IMR-90 (cell line): ENCODE results near the gene C11orf98. TPM values are rescaled to one million over a fixed set of nuclear protein-coding genes. Genes with fewer than 3 reads are reported as not detected.

Experiments
- ATAC-seq: fragments of 200-7000 bp; cut with Tn5 transposase; 2 replicates; pipeline ENCODE4 v1.9.1; 2020; ENCODE audit warnings: low read depth, mild to moderate bottlenecking, moderate library complexity
- BruUV-seq: library from RNA; stranded (reverse); fragments of 400-500 nt; replicated peaks from 2 replicates; lab custom pipeline; 2021; lab: Mats Ljungman, UMichigan
- CTCF ChIA-PET: fragments of 300-600 bp; formaldehyde crosslinking; extraction: SDS; loops from one replicate; lab custom pipeline; 2021; ENCODE audit warnings: antibody characterized with exemption; lab: Yijun Ruan, JAX
- POLR2A ChIA-PET: fragments of 300-600 bp; sonication (Branson Sonifier 250); formaldehyde crosslinking; loops from one replicate; lab custom pipeline; 2022; ENCODE audit warnings: antibody characterized with exemption; ENCODE audit not compliant: unreplicated experiment; lab: Charles Lee
- DNase-seq: peaks from one replicate; pipeline ENCODE4 v3.0.0; 2013
- H2AFZ ChIP-seq: replicated peaks from 2 replicates; pipeline ENCODE3; 2013; ENCODE audit warnings: low read length, mild to moderate bottlenecking; ENCODE audit not compliant: poor library complexity
- H2AK5ac ChIP-seq: 2 replicates; pipeline ENCODE4 v1.6.1; 2013; ENCODE audit warnings: low read depth, low read length, inconsistent platforms
- H2AK9ac ChIP-seq: replicated peaks from 2 replicates; pipeline ENCODE3; 2013; ENCODE audit warnings: mild to moderate bottlenecking, low read depth, low read length, moderate library complexity; ENCODE audit not compliant: poor library complexity
- H2BK120ac ChIP-seq: 2 replicates; pipeline ENCODE4 v1.6.1; 2013; ENCODE audit warnings: low read depth, low read length, inconsistent platforms
- H2BK15ac ChIP-seq: 3 replicates; pipeline ENCODE4 v1.6.1; 2013; ENCODE audit warnings: low read depth, low read length, inconsistent platforms
- H2BK20ac ChIP-seq: 2 replicates; pipeline ENCODE4 v1.6.1; 2013; ENCODE audit warnings: low read depth, mild to moderate bottlenecking, inconsistent platforms, low read length, moderate library complexity
- H2BK5ac ChIP-seq: 2 replicates; pipeline ENCODE4 v1.6.1; 2013; ENCODE audit warnings: mild to moderate bottlenecking, low read depth, low read length, inconsistent platforms; ENCODE audit not compliant: poor library complexity, severe bottlenecking
- H3K14ac ChIP-seq: replicated peaks from 2 replicates; pipeline ENCODE4 v1.6.1; 2013; ENCODE audit warnings: low read depth, low read length, inconsistent platforms
- H3K18ac ChIP-seq: 2 replicates; pipeline ENCODE4 v1.6.1; 2013; ENCODE audit warnings: low read depth, low read length, control low read depth
- H3K23ac ChIP-seq: 2 replicates; pipeline ENCODE4 v1.6.1; 2013; ENCODE audit warnings: low read depth, low read length, inconsistent platforms
- H3K27ac ChIP-seq: 2 replicates; pipeline ENCODE4 v1.5.1; 2013; ENCODE audit warnings: mild to moderate bottlenecking, control low read depth, low read length; ENCODE audit not compliant: insufficient read depth
- H3K27me3 ChIP-seq: 2 replicates; pipeline ENCODE4 v1.6.1; 2013; ENCODE audit warnings: low read length; ENCODE audit not compliant: control insufficient read depth, insufficient read depth
- H3K36me3 ChIP-seq: 2 replicates; pipeline ENCODE4 v1.6.1; 2013; ENCODE audit warnings: low read length, mixed read lengths; ENCODE audit not compliant: control insufficient read depth, insufficient read depth
- H3K4ac ChIP-seq: 2 replicates; pipeline ENCODE4 v1.6.1; 2013; ENCODE audit warnings: low read depth, low read length, inconsistent platforms
- H3K4me1 ChIP-seq: 2 replicates; pipeline ENCODE4 v1.6.1; 2013; ENCODE audit warnings: low read length, mixed read lengths; ENCODE audit not compliant: control insufficient read depth, insufficient read depth
- H3K4me2 ChIP-seq: 2 replicates; pipeline ENCODE4 v1.6.1; 2013; ENCODE audit warnings: low read depth, mild to moderate bottlenecking, control low read depth, low read length, moderate library complexity
- H3K4me3 ChIP-seq: 2 replicates; pipeline ENCODE4 v1.5.1; 2013; ENCODE audit warnings: low read depth, mild to moderate bottlenecking, control low read depth, low read length, moderate library complexity; ENCODE audit not compliant: insufficient read depth
- H3K56ac ChIP-seq: 2 replicates; pipeline ENCODE4 v1.6.1; 2013; ENCODE audit warnings: low read length, inconsistent platforms; ENCODE audit not compliant: insufficient read depth; ENCODE audit errors: extremely low read depth
- H3K79me1 ChIP-seq, 2 experiments: 2 replicates each; pipeline ENCODE4 v1.6.1; 2013; ENCODE audit warnings: low read length in 2 of 2, inconsistent platforms in 1 of 2, low read depth in 1 of 2
- H3K9ac ChIP-seq: 2 replicates; pipeline ENCODE4 v1.6.1; 2013; ENCODE audit warnings: low read depth, low read length, control low read depth
- H3K9me1 ChIP-seq: 2 replicates; pipeline ENCODE4 v1.6.1; 2013; ENCODE audit warnings: low read length, inconsistent platforms; ENCODE audit not compliant: insufficient read depth
- H3K9me3 ChIP-seq: 2 replicates; pipeline ENCODE4 v1.6.1; 2013; ENCODE audit warnings: low read length; ENCODE audit not compliant: control insufficient read depth, insufficient read depth
- H4K20me1 ChIP-seq: 2 replicates; pipeline ENCODE4 v1.6.1; 2013; ENCODE audit warnings: low read length, inconsistent platforms; ENCODE audit not compliant: insufficient read depth
- H4K5ac ChIP-seq: 2 replicates; pipeline ENCODE4 v1.6.1; 2013; ENCODE audit warnings: mild to moderate bottlenecking, low read depth, low read length, control low read depth
- H4K8ac ChIP-seq, 2 experiments: 2 replicates each; pipeline ENCODE4 v1.6.1; 2013; ENCODE audit warnings: low read depth in 2 of 2, low read length in 2 of 2, control low read depth in 1 of 2, inconsistent platforms in 1 of 2
- H4K91ac ChIP-seq: 2 replicates; pipeline ENCODE4 v1.6.1; 2013; ENCODE audit warnings: low read depth, low read length, inconsistent platforms; ENCODE audit not compliant: insufficient read depth
- BHLHE40 ChIP-seq: fragments of 150-350 bp; IDR thresholded peaks from 2 replicates; pipeline ENCODE4 v1.6.1; 2016; ENCODE audit warnings: mild to moderate bottlenecking, low read depth, low read length
- CHD1 ChIP-seq: IDR thresholded peaks from 2 replicates; pipeline ENCODE4 v1.6.1; 2012; ENCODE audit warnings: low read depth, low read length, improper control_type of control experiment
- MAFK ChIP-seq: IDR thresholded peaks from 2 replicates; pipeline ENCODE4 v1.6.1; 2012; ENCODE audit warnings: low read depth, low read length, improper control_type of control experiment
- MXI1 ChIP-seq: IDR thresholded peaks from 2 replicates; pipeline ENCODE4 v1.6.1; 2012; ENCODE audit warnings: low read depth, mild to moderate bottlenecking, low read length, moderate library complexity, borderline replicate concordance
- WGBS, 2 experiments: methylation state at CpG; one replicate each; pipeline versions ENCODE4 v1.1.5 to v1.1.7; 2013; ENCODE audit warnings: missing lambda C conversion rate in 2 of 2; ENCODE audit not compliant: insufficient read length in 1 of 2; ENCODE audit errors: extremely low coverage in 2 of 2; 5-methylcytosine and 5-hydroxymethylcytosine counted together
- dilution Hi-C: fragments of 300-500 bp; cut with HindIII; formaldehyde crosslinking; loops from one replicate; pipeline ENCODE4 v1.14.3; 2018; ENCODE audit warnings: low sequenced_read_pairs; ENCODE audit not compliant: unreplicated experiment
- in situ Hi-C: fragments of 300-500 bp; cut with MboI; formaldehyde crosslinking; loops from 3 replicates; pipeline ENCODE4 v1.14.3; 2019; ENCODE audit warnings: low sequenced_read_pairs, inconsistent platforms, mixed read lengths
- intact Hi-C: fragments of 100-400 bp; cut with micrococcal nuclease; formaldehyde crosslinking; loops from 2 replicates; pipeline ENCODE4 v1.10.0; 2022
- polyA plus RNA-seq, 3 experiments: library from polyadenylated mRNA; depleted of rRNA; stranded (reverse); fragments of >200 nt; gene quantifications; 2 replicates each; pipeline ENCODE4 v1.2.3, GENCODE V29; 2012; ENCODE audit warnings: low replicate concordance in 1 of 3
- total RNA-seq: library from RNA; depleted of rRNA; stranded (reverse); fragments of >200 nt; gene quantifications from 2 replicates; pipeline ENCODE4 v1.2.3, GENCODE V29; 2012
- TF ChIP-seq, protein P1 (sequence below): conservative IDR thresholded peaks from 2 replicates; pipeline ENCODE4 v1.5.1; 2012; ENCODE audit warnings: mild to moderate bottlenecking, low read depth, low read length, improper control_type of control experiment

C11orf98 gene
- total and polyA plus RNA-seq, 2 of the 4 experiments (the other 2 are of a cell fraction) = 41.2 to 62.3 TPM

GRCh38 chr11:62627713-62628112, 37.3 kb downstream of the C11orf98 start:
- no peaks in the 10 kb centered on the region for H3K9me3 ChIP-seq
- H3K27me3 ChIP-seq = no peaks in the 10 kb centered on the region
- H3K4me2 ChIP-seq = no peak overlapping the region
- ATAC-seq (no peak), DNase-seq (no peak)
- H2AK5ac ChIP-seq = no peak overlapping the region
- no peak overlapping the region for H3K23ac ChIP-seq
- no peak overlapping the region for H2BK20ac ChIP-seq
- H4K8ac ChIP-seq = no peak overlapping the region
- H3K56ac ChIP-seq = no peak overlapping the region
- no TSS peak for BruUV-seq
- dilution Hi-C loops = no loop called here
- no peak overlapping the region for H2BK5ac ChIP-seq
- H3K36me3 ChIP-seq = peaks cover 69% of the 10 kb centered on the region
- H3K9me1 ChIP-seq = peaks cover 3% of the 10 kb centered on the region; the same call in 1 of the 2 replicates
- no peak overlapping the region for H3K18ac ChIP-seq
- H2AFZ ChIP-seq = no peak overlapping the region
- intact Hi-C loops = no loop called here
- WGBS, 2 experiments = 64% methylated on average over 2 of the region's 3 CpGs; no CpG with 5 or more reads in 1 of the 2 experiments
- no peak overlapping the region for H3K27ac ChIP-seq
- ChIA-PET CTCF (no interaction called here), POLR2A (no interaction called here)
- peaks cover 16 to 24% of the 10 kb centered on the region in 2 experiments for H3K79me1 ChIP-seq
- no peak overlapping the region for H3K4me3 ChIP-seq
- no peak overlapping the region for H3K14ac ChIP-seq
- no peak overlapping the region for H2AK9ac ChIP-seq
- H4K20me1 ChIP-seq = no peaks in the 10 kb centered on the region; the same call in 1 of the 2 replicates
- in situ Hi-C loops = no loop called here
- H3K4me1 ChIP-seq = no peaks in the 10 kb centered on the region
- H4K91ac ChIP-seq = no peak overlapping the region
- H3K4ac ChIP-seq = no peak overlapping the region
- H2BK120ac ChIP-seq = no peak overlapping the region
- H3K9ac ChIP-seq = no peak overlapping the region
- TF ChIP-seq MXI1 (no peak), BHLHE40 (no peak), MAFK (no peak), CHD1 (no peak)
- TF ChIP-seq, protein P1, sequence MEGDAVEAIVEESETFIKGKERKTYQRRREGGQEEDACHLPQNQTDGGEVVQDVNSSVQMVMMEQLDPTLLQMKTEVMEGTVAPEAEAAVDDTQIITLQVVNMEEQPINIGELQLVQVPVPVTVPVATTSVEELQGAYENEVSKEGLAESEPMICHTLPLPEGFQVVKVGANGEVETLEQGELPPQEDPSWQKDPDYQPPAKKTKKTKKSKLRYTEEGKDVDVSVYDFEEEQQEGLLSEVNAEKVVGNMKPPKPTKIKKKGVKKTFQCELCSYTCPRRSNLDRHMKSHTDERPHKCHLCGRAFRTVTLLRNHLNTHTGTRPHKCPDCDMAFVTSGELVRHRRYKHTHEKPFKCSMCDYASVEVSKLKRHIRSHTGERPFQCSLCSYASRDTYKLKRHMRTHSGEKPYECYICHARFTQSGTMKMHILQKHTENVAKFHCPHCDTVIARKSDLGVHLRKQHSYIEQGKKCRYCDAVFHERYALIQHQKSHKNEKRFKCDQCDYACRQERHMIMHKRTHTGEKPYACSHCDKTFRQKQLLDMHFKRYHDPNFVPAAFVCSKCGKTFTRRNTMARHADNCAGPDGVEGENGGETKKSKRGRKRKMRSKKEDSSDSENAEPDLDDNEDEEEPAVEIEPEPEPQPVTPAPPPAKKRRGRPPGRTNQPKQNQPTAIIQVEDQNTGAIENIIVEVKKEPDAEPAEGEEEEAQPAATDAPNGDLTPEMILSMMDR = no peak
- H4K5ac ChIP-seq = no peak overlapping the region
- no peak overlapping the region for H2BK15ac ChIP-seq
